Measurements from ENCODE around the gene KRT5. TPM values are rescaled to one million over a fixed set of nuclear protein-coding genes. Genes with fewer than 3 reads are reported as not detected.

KRT5 gene
- total RNA-seq, 4 donors from 2014 or later, result 7,921 to 12,107 (median 9,375) TPM

DNA sequence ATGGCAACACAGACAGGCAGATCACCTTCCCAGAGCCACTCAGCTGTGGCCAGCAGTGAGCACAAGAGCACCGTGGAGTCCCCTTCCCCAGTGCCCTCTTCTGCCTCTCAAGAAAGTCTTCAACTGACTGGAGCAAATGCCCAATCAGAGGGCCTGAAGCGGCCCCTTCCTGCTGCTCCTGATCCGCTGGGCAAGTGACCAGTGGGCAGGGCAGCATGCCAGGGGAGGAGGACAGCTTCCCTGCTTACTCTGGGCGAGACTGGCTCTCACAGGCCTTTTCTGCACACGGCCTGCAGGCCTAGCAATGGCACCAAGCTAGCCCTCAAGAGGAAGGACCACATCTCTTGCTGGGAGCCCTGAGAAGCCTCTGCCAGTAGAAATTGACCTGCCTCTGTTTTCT is 31.9 kb upstream of the KRT5 start:
- Histone ChIP-seq H3K27ac (no peak overlapping the region), H3K4me1 (no peaks in the 10 kb centered on the region), H3K9me3 (no peaks in the 10 kb centered on the region), H3K36me3 (no peaks in the 10 kb centered on the region), H3K27me3 (peaks cover 0 to 14% (median 0%) of the 10 kb centered on the region in 4 donors), H3K4me3 (no peak overlapping the region)
- intact Hi-C loops (cut with DNase I), result no loop called here
- WGBS, 2 donors, result 88 to 90% methylated on average over 3 of the region's 5 CpGs
- TF ChIP-seq POLR2A (IDR thresholded peaks at IDR 0.05), result no peak
- TF ChIP-seq, protein P1, sequence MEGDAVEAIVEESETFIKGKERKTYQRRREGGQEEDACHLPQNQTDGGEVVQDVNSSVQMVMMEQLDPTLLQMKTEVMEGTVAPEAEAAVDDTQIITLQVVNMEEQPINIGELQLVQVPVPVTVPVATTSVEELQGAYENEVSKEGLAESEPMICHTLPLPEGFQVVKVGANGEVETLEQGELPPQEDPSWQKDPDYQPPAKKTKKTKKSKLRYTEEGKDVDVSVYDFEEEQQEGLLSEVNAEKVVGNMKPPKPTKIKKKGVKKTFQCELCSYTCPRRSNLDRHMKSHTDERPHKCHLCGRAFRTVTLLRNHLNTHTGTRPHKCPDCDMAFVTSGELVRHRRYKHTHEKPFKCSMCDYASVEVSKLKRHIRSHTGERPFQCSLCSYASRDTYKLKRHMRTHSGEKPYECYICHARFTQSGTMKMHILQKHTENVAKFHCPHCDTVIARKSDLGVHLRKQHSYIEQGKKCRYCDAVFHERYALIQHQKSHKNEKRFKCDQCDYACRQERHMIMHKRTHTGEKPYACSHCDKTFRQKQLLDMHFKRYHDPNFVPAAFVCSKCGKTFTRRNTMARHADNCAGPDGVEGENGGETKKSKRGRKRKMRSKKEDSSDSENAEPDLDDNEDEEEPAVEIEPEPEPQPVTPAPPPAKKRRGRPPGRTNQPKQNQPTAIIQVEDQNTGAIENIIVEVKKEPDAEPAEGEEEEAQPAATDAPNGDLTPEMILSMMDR (IDR thresholded peaks at IDR 0.05), result no peak
- DNase-seq, result no peak

DNA sequence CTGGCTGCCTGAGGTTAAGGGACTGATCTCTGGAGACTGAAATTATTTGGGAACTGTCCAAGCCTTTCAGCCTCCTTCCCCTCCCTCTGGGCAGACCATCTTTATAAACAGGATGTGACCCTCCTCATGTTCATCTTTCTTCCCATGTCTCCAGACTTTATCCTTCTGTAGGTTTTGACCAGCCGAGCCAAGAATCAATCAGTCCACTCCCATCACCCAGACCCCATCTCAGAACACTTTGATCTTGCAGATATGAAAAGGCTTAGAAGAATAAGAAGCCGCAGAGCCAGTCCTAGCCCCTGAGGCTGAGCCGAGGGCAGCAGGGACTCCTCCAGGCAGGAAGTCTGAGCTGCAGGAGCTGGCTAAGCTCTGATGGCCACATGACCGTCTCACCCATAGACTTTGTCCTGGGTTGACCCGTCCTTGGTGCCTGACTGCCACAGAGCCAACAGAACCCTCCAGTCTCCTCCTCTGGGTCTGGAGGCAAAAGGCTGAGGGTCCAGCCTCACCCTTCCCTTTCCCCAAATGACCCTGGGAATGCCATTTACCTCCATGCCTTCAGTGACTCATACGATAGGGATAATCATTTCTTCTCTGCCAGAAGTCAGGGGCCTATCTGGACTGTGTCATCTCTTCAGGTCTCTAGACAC is 31.1 kb upstream of the KRT5 start:
- Histone ChIP-seq H3K4me3 (no peak overlapping the region), H3K9me3 (no peaks in the 10 kb centered on the region), H3K27me3 (peaks cover 0 to 14% (median 0%) of the 10 kb centered on the region in 4 donors), H3K4me1 (no peaks in the 10 kb centered on the region), H3K36me3 (no peaks in the 10 kb centered on the region), H3K27ac (no peak overlapping the region)
- 64 to 87% methylated on average over 4 to 5 of the region's 6 CpGs for WGBS, 2 donors
- TF ChIP-seq, protein P1 (IDR thresholded peaks at IDR 0.05), result no peak
- TF ChIP-seq POLR2A (IDR thresholded peaks at IDR 0.05), result no peak
- no peak for DNase-seq
- intact Hi-C loops (cut with DNase I), result no loop called here

DNA sequence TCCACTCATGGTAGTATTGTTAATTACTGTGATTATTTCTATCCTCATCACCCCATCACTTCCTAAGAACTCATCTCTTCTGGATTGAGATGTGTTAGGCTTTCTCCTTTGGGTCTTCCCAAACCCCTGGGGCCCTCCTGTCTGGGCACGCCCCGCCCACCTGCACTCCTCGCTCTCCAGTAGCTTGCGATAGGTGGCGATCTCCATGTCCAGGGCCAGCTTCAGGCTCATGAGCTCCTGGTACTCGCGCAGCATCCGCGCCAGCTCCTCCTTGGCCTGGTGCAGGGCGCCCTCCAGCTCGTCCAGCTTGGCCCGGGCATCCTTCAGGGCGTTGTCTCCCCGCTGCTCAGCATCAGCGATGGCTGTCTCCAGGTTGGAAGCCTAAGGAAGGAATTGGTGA is 25.9 kb upstream of the KRT5 start:
- intact Hi-C loops (cut with DNase I), result no loop called here
- DNase-seq, result no peak

DNA sequence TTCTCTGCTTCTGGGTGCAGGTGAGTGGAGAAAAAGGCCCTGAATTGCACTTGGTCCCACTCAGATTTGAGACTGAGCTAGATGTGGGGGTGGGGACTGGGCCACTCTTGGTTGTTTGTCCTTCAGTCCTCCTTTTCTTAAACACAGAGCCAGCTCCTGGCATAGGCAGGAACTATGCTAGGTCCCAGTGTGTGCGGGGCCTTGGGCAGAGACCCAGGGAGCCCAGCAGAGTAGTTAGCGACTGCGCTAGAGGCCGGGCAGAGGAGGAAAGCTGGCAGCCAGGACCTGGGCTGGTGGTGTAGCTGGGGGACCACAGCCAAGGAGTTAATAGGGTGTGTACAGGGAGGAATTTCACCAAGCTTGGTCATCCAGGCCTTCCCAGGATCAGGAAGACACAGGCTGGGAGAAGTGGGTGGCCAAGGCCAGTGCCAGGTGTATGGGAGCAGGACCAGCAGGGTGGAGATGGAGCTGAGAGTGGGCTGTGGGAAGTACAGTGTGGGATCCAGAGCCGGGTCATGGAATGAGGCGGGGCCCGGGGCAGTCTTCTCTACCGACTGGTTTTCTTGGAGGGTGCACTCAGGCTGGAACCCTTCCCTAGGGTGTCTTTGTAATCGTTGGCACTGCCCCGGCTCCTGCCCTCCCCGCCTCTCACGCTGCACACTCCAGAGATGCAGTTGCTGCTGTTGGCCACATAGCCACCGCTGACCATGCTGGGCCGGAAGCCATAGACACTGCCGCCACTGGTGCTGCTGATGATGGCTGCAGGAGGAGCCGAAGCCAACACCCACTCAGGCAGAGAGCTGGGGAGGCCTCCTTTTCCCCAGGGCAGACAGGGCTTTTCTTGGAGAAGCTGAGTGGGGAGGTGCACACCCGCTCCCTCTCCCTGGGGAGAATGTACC is 24.0 kb upstream of the KRT5 start:
- H3K4me3 ChIP-seq, result no peak overlapping the region
- no peak for DNase-seq
- 33 to 62% methylated on average over 10 to 11 of the region's 17 CpGs for WGBS, 2 donors
- H3K27ac ChIP-seq, result no peak overlapping the region
- peaks cover 0 to 6% (median 0%) of the 10 kb centered on the region in 4 donors for H3K27me3 ChIP-seq
- TF ChIP-seq, protein P1 (IDR thresholded peaks at IDR 0.05), result peak in 1 of 6 experiments; percentile 39
- no peak for TF ChIP-seq POLR2A (IDR thresholded peaks at IDR 0.05)
- intact Hi-C loops (cut with DNase I), result no loop called here
- H3K9me3 ChIP-seq, result no peaks in the 10 kb centered on the region
- H3K4me1 ChIP-seq, result peaks cover 0 to 51% (median 11%) of the 10 kb centered on the region in 3 donors
- H3K36me3 ChIP-seq, result no peaks in the 10 kb centered on the region

More for the DNA sequence above, 25.9 kb upstream of the KRT5 start:
- Histone ChIP-seq H3K27me3 (peaks cover 0 to 14% (median 0%) of the 10 kb centered on the region in 4 donors), H3K4me3 (no peak overlapping the region), H3K27ac (no peak overlapping the region), H3K4me1 (peaks cover 0 to 32% (median 4%) of the 10 kb centered on the region in 3 donors), H3K9me3 (no peaks in the 10 kb centered on the region), H3K36me3 (no peaks in the 10 kb centered on the region)
- TF ChIP-seq, protein P1 (IDR thresholded peaks at IDR 0.05), result no peak
- no peak for TF ChIP-seq POLR2A (IDR thresholded peaks at IDR 0.05)
- WGBS, 2 donors, result 89 to 94% methylated on average over 5 to 14 of the region's 15 CpGs

DNA sequence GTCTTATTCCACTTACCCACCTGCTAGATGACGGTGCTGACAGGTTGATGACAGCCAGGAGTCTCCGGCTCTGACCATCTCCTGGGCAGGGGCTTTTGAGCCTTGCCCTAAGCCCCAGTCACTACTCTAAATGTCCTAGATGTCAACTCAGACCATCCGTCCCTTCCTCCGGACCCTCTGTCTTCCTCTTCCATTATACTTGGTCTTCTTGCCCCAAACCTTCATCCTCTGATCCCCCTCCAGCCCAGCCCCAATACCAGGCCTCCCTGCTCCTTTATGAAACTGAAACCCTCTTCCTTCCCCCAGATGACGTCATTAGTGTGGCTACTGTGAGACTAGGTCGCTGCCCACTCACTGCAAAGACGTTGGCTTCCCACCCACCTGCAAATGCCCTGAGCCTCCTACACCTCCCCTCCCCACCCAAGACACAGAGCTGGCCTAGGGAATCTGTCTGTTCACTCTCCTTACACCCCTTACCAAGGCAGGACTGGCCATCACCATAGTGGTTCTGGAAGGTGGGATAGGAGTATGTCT is 22.7 kb upstream of the KRT5 start:
- H3K36me3 ChIP-seq, result no peaks in the 10 kb centered on the region
- H3K4me3 ChIP-seq, result no peak overlapping the region
- no peak for DNase-seq
- no peak for TF ChIP-seq POLR2A (IDR thresholded peaks at IDR 0.05)
- TF ChIP-seq, protein P1 (IDR thresholded peaks at IDR 0.05), result no peak
- WGBS, 2 donors, result 78 to 81% methylated on average over 7 of the region's 7 CpGs
- no peaks in the 10 kb centered on the region for H3K9me3 ChIP-seq
- intact Hi-C loops (cut with DNase I), result no loop called here
- peaks cover 0 to 57% (median 19%) of the 10 kb centered on the region in 3 donors for H3K4me1 ChIP-seq
- no peak overlapping the region for H3K27ac ChIP-seq
- no peaks in the 10 kb centered on the region for H3K27me3 ChIP-seq
